Measurements from ENCODE around the gene SLC30A3.

DNA sequence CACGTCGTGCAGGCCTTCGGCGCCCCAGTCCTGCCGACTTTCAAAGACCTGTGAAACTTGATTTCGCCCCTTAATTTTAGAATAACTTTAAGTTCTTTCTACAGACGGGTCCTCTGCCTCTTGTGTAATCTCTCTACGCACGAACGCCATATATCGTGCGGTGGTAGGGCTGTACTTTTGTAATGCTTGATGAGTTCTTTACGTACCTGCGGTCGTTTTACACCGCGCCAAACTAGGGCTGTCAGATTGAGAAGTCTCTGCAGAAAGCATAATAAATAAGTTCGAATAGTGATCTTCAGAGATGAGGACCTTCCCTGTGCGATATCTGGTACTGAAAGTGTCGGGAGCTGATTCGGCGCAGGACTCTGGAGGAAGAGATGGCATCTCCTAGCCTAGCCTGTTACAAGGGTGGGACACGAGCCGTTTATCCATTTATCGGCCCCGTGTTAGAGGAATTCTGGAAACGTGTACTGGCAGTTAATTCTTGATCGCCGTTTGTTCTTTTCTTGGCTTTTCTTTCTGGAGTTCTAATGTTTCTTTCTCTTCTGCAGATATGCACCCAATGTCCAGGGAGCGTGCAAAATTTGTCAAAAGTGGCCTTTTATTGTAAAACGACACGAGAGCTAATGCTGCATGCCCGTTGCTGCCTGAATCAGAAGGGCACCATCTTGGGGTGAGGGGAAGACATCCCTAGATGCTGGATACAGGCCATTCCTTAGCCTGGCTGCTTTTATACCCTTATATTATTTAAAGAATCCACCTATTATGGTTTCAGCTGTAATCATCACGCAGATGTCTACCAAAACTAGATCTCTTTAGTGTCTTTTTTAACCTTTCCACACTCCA, 50.0 kb downstream of the SLC30A3 start:
- TF ChIP-seq POLR2A (IDR thresholded peaks at IDR 0.05) (no peak), CTCF (IDR thresholded peaks at IDR 0.05) (no peak)

Data from testis (tissue), 2 donors.